ENCODE measurements around the gene AMBP.
A peak's percentile ranks its signal among the peaks of the same experiment; 100 is the strongest.

Gene AMBP

GRCh38 chr9:114119242-114120191 lies 41.4 kb upstream of the AMBP start:
- FAIRE-seq, result no peak
- DNase-seq (ENCODE audit: insufficient read length, low spot score), result no peak
- TF ChIP-seq POLR2A (IDR thresholded peaks at IDR 0.05; ENCODE audit: low read depth, low read length), result no peak

GRCh38 chr9:114117996-114118830 lies 40.1 kb upstream of the AMBP start:
- no peak for DNase-seq (ENCODE audit: insufficient read length, low spot score)
- FAIRE-seq, result no peak
- TF ChIP-seq POLR2A (IDR thresholded peaks at IDR 0.05; ENCODE audit: low read depth, low read length), result no peak

- FAIRE-seq (no peak), DNase-seq (ENCODE audit: insufficient read length, low spot score) (no peak)
- TF ChIP-seq POLR2A (IDR thresholded peaks at IDR 0.05; ENCODE audit: low read depth, low read length), result no peak
These were observed 39.5 kb upstream of the AMBP start for GRCh38 chr9:114117614-114117995.

DNA sequence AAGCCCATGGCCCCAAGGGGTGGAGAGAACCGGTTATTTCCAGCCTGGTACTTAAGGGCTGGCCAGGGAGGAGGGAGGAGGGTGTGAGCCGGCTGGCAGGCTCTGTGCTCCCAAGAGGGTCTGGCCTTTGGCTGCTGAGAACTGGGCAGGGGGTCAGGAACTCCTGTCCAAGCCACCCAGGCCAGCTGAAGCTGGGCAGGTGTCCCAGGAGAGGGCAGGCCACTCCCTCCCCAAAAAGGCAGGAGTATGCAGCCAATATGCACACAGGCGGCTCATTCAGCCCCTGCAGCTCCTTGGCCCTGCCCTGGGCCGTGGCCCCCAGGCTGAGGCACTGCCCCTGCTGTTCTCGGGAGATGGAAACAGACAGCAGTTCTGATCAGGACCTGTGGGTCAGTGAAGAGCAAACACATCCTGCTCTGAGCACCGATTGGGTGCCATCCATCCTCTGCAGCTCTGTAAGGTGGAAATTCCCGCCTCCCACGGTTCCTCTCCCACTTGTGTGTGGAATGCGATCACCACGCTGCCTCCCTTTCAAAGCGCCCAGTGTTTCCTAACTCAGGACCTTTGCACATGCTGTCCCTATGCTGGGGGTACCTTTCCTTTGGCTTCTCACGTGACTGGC lies 38.1 kb upstream of the AMBP start:
- DNase-seq (ENCODE audit: insufficient read length, low spot score) (no peak), FAIRE-seq (no peak)
- no peak for TF ChIP-seq POLR2A (IDR thresholded peaks at IDR 0.05; ENCODE audit: low read depth, low read length)

DNA sequence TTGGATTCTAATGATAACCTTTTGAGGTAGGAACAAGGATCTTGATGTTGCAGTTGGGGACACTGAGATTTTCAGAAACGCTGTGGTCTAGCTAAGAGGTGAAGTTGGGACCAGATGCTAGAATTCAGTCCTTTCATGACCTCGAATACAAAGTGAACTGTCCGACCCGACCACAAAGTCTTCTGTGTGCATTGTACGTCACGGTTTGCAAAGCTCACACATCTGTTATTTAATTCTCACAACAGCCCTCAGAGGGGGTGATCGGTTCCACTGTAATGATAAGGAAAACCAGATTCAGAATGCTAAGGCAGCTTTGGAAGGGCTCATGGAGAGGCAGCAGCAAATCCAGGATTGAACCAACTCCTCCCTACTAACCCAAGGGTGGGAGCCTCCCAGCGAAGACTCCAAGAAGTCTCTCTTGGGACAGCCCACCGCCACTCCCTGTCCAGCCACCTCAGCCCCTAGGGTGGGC lies 37.6 kb upstream of the AMBP start:
- no peak for TF ChIP-seq POLR2A (IDR thresholded peaks at IDR 0.05; ENCODE audit: low read depth, low read length)
- FAIRE-seq, result no peak

DNA sequence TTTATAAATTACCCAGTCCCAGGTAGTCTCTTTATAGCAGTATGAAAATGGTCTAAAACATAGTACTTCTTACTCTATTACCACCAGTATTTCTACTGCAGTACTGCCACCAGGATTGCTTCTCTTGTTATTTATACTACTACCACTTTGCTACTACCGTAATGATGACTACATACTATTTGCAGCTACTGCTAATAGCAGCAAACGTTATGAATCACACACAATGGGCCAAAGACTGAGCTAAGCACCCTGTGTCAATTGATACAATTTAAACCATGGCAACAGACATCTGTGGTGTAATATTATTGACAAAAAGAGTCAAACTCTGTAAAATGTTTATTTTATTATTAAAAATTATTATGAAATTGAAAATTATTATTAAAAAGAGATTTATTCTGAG lies 36.3 kb upstream of the AMBP start:
- no peak for TF ChIP-seq POLR2A (IDR thresholded peaks at IDR 0.05; ENCODE audit: low read depth, low read length)
- FAIRE-seq (peak; percentile 55), DNase-seq (ENCODE audit: insufficient read length, low spot score) (no peak)

More for the DNA sequence above, 37.6 kb upstream of the AMBP start:
- no peak for DNase-seq (ENCODE audit: insufficient read length, low spot score)

DNA sequence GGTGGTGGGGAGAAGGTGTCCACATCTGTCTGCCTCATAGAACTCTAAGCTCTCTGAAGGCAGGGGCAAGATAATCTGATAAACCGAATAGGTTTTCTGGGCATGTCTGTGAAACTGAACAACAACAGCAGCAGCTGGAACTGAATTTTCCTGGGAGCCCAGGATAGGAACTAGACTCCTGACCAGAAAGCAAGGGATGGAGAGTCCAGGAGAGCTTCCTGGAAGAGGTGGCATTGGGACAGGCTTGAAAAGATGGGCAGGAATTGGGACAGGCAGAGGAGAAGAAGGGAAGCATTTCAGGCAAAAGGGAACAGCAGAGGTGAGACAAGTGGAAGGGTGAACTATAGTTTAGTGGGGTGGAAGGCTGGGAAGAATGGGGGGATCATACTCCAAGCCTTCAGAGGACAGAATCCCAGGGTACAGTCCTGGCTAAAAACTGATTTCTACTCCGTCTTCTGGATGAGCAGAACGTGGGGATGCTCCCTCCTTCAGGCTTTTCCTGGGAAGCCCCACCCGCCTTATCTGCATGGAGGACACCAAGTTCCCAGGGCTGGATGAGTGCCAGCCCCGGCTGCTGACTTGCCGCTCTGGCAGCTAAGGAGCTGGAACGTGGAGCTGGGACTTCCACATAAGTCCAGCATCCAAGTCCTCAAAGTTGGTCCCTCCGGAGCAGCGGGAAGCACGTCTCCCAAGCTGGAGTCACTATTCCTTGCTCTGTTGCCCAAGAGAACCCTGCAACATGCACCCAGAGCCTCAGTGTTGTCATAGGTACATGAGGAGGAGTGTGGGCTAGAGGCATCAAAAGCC lies 34.9 kb upstream of the AMBP start:
- FAIRE-seq (peak; percentile 52), DNase-seq (ENCODE audit: insufficient read length, low spot score) (no peak)
- no peak for TF ChIP-seq POLR2A (IDR thresholded peaks at IDR 0.05; ENCODE audit: low read depth, low read length)

DNA sequence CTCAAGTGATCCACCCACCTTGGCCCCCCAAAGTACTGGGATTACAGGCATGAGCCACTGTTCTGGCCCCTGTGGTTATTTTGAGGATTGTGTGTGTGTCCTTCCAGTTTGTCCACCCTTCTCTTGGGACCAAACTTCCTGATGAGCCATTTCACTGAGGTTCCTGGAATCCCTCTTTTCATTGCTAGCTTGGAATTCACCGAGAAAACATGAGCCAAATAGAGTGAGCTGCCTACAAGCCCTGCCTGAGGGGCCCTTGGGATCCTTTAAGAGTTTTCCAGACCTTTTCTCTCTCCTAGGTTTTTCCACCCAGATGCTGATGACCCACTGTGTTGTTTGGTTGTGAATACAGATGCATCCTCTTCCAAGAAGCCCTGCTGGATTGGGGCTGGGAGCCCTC lies 34.2 kb upstream of the AMBP start:
- TF ChIP-seq POLR2A (IDR thresholded peaks at IDR 0.05; ENCODE audit: low read depth, low read length), result no peak
- no peak for FAIRE-seq
- DNase-seq (ENCODE audit: insufficient read length, low spot score), result no peak

- DNase-seq (ENCODE audit: insufficient read length, low spot score) (peak; percentile 47), FAIRE-seq (peak; percentile 78)
- TF ChIP-seq POLR2A (IDR thresholded peaks at IDR 0.05; ENCODE audit: low read depth, low read length), result no peak
These were observed 32.1 kb upstream of the AMBP start for GRCh38 chr9:114110180-114110579.

DNA sequence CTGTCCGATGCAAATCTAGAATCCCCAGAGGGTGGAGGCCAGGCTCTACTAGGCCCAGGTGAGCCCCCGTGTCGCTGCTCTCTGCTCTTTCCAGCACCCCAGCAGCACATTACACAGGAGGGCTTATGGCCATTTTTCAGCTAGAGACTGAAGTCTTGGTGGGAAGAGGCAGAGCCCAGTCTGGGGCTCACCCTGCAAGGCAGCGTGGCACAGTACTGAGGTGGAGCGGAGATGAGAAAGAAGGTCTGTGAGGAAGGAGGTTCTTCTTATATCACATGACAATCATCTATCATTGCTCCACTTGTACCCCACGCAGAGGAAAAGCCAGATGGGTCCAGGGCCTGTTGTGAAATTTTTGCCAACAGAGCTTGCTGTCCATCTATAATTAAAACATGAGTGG lies 31.0 kb upstream of the AMBP start:
- DNase-seq (ENCODE audit: insufficient read length, low spot score) (no peak), FAIRE-seq (no peak)
- TF ChIP-seq POLR2A (IDR thresholded peaks at IDR 0.05; ENCODE audit: low read depth, low read length), result no peak

DNA sequence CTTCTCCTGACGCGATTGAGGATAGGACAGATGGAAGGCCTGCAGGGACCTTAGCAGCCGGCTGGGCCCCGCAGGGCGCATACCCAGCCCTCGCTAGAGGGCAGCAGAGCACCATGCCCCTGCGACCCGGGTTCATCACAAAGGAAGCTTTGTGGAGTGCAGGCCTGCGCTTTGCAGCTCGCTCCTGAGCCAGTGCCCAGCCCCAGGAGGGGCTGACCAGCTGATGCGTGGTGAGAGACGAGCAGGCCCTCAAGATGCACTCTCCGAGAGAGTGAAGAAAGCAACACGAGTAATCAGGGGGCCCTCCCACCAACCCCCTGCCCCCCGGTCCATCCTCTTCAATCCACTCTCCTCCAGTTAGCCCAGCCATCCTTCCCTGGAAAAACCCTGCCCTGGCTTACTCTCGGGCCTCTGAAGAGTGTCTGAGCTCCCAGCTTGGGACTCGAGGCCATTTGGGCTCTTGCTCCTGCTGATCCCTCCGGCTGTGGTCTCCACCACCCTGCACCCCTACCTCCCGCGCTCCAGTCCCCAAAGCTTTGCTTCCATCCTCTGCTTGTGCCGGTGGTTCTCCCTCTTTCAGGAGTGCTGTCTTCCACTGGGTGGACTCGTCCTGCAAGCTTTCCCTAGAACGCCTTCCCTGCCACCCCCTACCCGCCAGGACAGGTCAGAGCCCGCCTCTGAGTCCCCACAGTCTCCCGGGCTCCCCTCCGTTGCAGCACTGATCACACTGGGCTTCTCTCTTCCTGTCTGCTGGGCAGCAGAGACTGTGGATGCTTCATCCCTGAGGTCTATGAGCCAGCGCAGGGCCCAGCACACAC lies 30.1 kb upstream of the AMBP start:
- no peak for TF ChIP-seq POLR2A (IDR thresholded peaks at IDR 0.05; ENCODE audit: low read depth, low read length)

DNA sequence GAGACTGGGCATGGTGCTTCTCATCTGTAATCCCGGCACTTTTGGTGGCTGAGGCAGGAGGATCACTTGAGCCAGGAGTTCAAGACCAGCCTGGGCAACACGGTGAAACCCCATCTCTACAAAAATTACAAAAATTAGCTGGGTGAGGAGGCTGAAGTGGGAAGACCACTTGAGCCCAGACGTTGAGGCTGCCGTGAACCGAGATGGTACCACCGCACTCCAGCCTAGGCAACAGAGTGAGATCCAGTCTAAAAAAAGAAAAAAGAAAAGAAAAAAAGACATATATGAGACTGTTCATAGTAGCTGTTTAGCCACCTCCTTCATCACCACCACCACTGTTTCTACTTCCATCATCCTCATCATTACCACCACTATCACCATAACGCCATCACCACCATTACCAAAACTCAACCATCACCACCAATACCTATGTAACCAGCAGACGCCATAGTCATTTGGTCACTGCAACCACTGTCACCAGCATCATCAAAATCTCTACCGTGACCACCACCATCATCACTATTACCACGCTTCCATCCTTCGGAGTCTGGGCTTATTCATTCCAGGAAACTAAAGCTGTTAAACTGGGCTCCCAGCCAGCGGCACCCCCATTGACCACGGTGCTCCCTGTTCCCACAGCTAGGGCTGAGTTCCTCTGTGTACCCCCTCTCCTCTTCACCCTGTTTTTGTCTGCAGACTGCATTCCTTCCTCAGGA lies 29.3 kb upstream of the AMBP start:
- TF ChIP-seq POLR2A (IDR thresholded peaks at IDR 0.05; ENCODE audit: low read depth, low read length), result no peak
- no peak for FAIRE-seq

More for the DNA sequence above, 30.1 kb upstream of the AMBP start:
- FAIRE-seq (peak; percentile 84), DNase-seq (ENCODE audit: insufficient read length, low spot score) (peak; percentile 89)

More for the DNA sequence above, 29.3 kb upstream of the AMBP start:
- DNase-seq (ENCODE audit: insufficient read length, low spot score), result no peak
